Motor neuron (in vitro differentiated cells): ENCODE measurements around the gene THEMIS. TPM values are rescaled to one million over a fixed set of nuclear protein-coding genes. Genes with fewer than 3 reads are reported as not detected.
"Not testable (repeated sequence)": the region's sequence is repeated elsewhere in the genome, so short reads cannot be mapped to it uniquely, and the experiment has no call there.

Experiments
- ATAC-seq, 8 experiments: fragments of 200-7000 bp; cut with Tn5 transposase; replicated peaks in 6 of 8; 2 replicates each; pipeline ENCODE4 v1.8.0; 2021; ENCODE audit warnings: mild to moderate bottlenecking in 8 of 8, moderate library complexity in 8 of 8
- H3K27ac ChIP-seq, 2 donors: fragments of 250-450 bp; sonication (Bioruptor Pico); 2 replicates each; pipeline ENCODE4 v1.9.0; 2021; ENCODE audit warnings: antibody characterized with exemption in 2 of 2, mild to moderate bottlenecking in 2 of 2, moderate library complexity in 1 of 2
- H3K4me1 ChIP-seq, 2 donors: fragments of 250-450 bp; sonication (Bioruptor Pico); replicated peaks in 1 of 2; 2 replicates each; pipeline ENCODE4 v1.6.1; 2021; ENCODE audit warnings: antibody characterized with exemption in 2 of 2, mild to moderate bottlenecking in 2 of 2, moderate library complexity in 1 of 2
- H3K4me3 ChIP-seq, 5 donors: fragments of 250-450 bp; sonication (Bioruptor Pico); 2 replicates each; pipeline ENCODE4 v1.9.0; 2021; ENCODE audit warnings: antibody characterized with exemption in 5 of 5, mild to moderate bottlenecking in 5 of 5, moderate library complexity in 4 of 5
- WGBS, 10 experiments: fragments of 450-650 bp; shearing (Covaris generic); methylation state at CpG; one replicate each; pipeline ENCODE4 v1.0.0; 2022; 5-methylcytosine and 5-hydroxymethylcytosine counted together
- in situ Hi-C, 9 experiments: fragments of 400-800 bp; cut with MboI; loops; one replicate each; pipeline ENCODE4 v1.15.0; 2021; ENCODE audit warnings: low sequenced_read_pairs in 9 of 9, low pct_unique_long_range_greater_than_20kb in 2 of 9; ENCODE audit not compliant: unreplicated experiment in 9 of 9
- total RNA-seq, 8 experiments: library from RNA; unstranded; fragments of 300-600 nt; gene quantifications; 2 replicates each; pipeline versions ENCODE4 v1.2.3 to v1.2.4, GENCODE V29; 2022

The THEMIS gene
- total RNA-seq, 8 experiments from 2014 or later = 0.05 to 0.57 (median 0.24) TPM; not detected in 3

GRCh38 chr6:127932708-127933107, 31.9 kb upstream of the THEMIS start:
- no peak for ATAC-seq
- Histone ChIP-seq H3K4me1 (no peaks in the 10 kb centered on the region), H3K4me3 (no peak overlapping the region), H3K27ac (no peak overlapping the region)
- in situ Hi-C loops = no loop called here
- 13 to 84% (median 63%) methylated on average over 1 to 5 of the region's 5 CpGs for WGBS, 10 experiments

GRCh38 chr6:127926441-127926840, 25.6 kb upstream of the THEMIS start:
- H3K4me1 ChIP-seq, H3K4me3 ChIP-seq, in situ Hi-C loops, H3K27ac ChIP-seq, ATAC-seq: not testable (repeated sequence)
- WGBS, 10 experiments = 83 to 91% methylated on average over 1 to 7 of the region's 10 CpGs; no CpG with 5 or more reads in 8 of the 10 experiments

GRCh38 chr6:127924440-127924839, 23.6 kb upstream of the THEMIS start:
- WGBS, 10 experiments = 8 to 93% (median 67%) methylated on average over 1 to 2 of the region's 2 CpGs
- H3K27ac ChIP-seq = no peak overlapping the region
- no peak for ATAC-seq
- no peak overlapping the region for H3K4me3 ChIP-seq
- no peaks in the 10 kb centered on the region for H3K4me1 ChIP-seq
- in situ Hi-C loops = no loop called here

- ATAC-seq = no peak
- no peaks in the 10 kb centered on the region for H3K4me1 ChIP-seq
- no peak overlapping the region for H3K27ac ChIP-seq
- in situ Hi-C loops = no loop called here
- H3K4me3 ChIP-seq = no peak overlapping the region
Measured at GRCh38 chr6:127924031-127924430, 23.2 kb upstream of the THEMIS start.

- ATAC-seq = no peak
- Histone ChIP-seq H3K4me1 (no peaks in the 10 kb centered on the region), H3K4me3 (no peak overlapping the region), H3K27ac (no peak overlapping the region)
- 20 to 100% (median 80%) methylated on average over 1 to 2 of the region's 2 CpGs; no CpG with 5 or more reads in 5 of the 10 experiments for WGBS, 10 experiments
- in situ Hi-C loops = no loop called here
Measured at GRCh38 chr6:127923135-127923534, 22.3 kb upstream of the THEMIS start.

- no peak for ATAC-seq
- H3K27ac ChIP-seq = no peak overlapping the region
- WGBS, 10 experiments = 56 to 100% (median 79%) methylated on average over 1 to 6 of the region's 6 CpGs
- H3K4me3 ChIP-seq = no peak overlapping the region
- no peaks in the 10 kb centered on the region for H3K4me1 ChIP-seq
- in situ Hi-C loops = no loop called here
Measured at GRCh38 chr6:127921982-127922381, 21.1 kb upstream of the THEMIS start.

- Histone ChIP-seq H3K4me1 (no peaks in the 10 kb centered on the region), H3K27ac (no peak overlapping the region), H3K4me3 (no peak overlapping the region)
- 50 to 87% (median 71%) methylated on average over 1 to 2 of the region's 3 CpGs; no CpG with 5 or more reads in 3 of the 10 experiments for WGBS, 10 experiments
- in situ Hi-C loops = no loop called here
- peak in 1 of 8 experiments; percentile 23 for ATAC-seq
Measured at GRCh38 chr6:127920804-127921203, 19.9 kb upstream of the THEMIS start.

- 0 to 83% (median 60%) methylated on average over 1 to 3 of the region's 3 CpGs; no CpG with 5 or more reads in 1 of the 10 experiments for WGBS, 10 experiments
- no peaks in the 10 kb centered on the region for H3K4me1 ChIP-seq
- H3K4me3 ChIP-seq = no peak overlapping the region
- H3K27ac ChIP-seq = no peak overlapping the region
- no peak for ATAC-seq
- in situ Hi-C loops = no loop called here
Measured at GRCh38 chr6:127918506-127919427, 17.9 kb upstream of the THEMIS start.

- no peak overlapping the region for H3K4me3 ChIP-seq
- 45 to 100% (median 83%) methylated on average over 1 of the region's 1 CpG; no CpG with 5 or more reads in 3 of the 10 experiments for WGBS, 10 experiments
- H3K4me1 ChIP-seq = no peaks in the 10 kb centered on the region
- in situ Hi-C loops = no loop called here
- ATAC-seq = no peak
- H3K27ac ChIP-seq = no peak overlapping the region
Measured at GRCh38 chr6:127917766-127918165, 16.9 kb upstream of the THEMIS start.

GRCh38 chr6:127914240-127914639, 13.4 kb upstream of the THEMIS start:
- in situ Hi-C loops = no loop called here
- H3K4me1 ChIP-seq = no peaks in the 10 kb centered on the region
- WGBS, 10 experiments = 15 to 92% (median 67%) methylated on average over 2 to 3 of the region's 3 CpGs; no CpG with 5 or more reads in 1 of the 10 experiments
- no peak overlapping the region for H3K27ac ChIP-seq
- H3K4me3 ChIP-seq = no peak overlapping the region
- no peak for ATAC-seq

- 0 to 86% (median 50%) methylated on average over 1 to 3 of the region's 3 CpGs; no CpG with 5 or more reads in 1 of the 10 experiments for WGBS, 10 experiments
- H3K4me3 ChIP-seq = no peak overlapping the region
- H3K27ac ChIP-seq = no peak overlapping the region
- in situ Hi-C loops = no loop called here
- ATAC-seq = peak in 2 of 8 experiments; percentile 80 to 82
- no peaks in the 10 kb centered on the region for H3K4me1 ChIP-seq
Measured at GRCh38 chr6:127912914-127913313, 12.1 kb upstream of the THEMIS start.

GRCh38 chr6:127907960-127908640, 7.2 kb upstream of the THEMIS start:
- Histone ChIP-seq H3K27ac (no peak overlapping the region), H3K4me3 (no peak overlapping the region), H3K4me1 (no peaks in the 10 kb centered on the region)
- no peak for ATAC-seq
- WGBS, 10 experiments = 62 to 100% (median 93%) methylated on average over 2 to 7 of the region's 7 CpGs
- in situ Hi-C loops = no loop called here

GRCh38 chr6:127904160-127904559, 3.3 kb upstream of the THEMIS start:
- no peak overlapping the region for H3K27ac ChIP-seq
- in situ Hi-C loops = no loop called here
- no peak for ATAC-seq
- no peaks in the 10 kb centered on the region for H3K4me1 ChIP-seq
- H3K4me3 ChIP-seq = no peak overlapping the region
